Daoy (cell line): ENCODE data around the gene PATL2. TPM values are rescaled to one million over a fixed set of nuclear protein-coding genes. Genes with fewer than 3 reads are reported as not detected.
"Not testable (repeated sequence)": the region's sequence is repeated elsewhere in the genome, so short reads cannot be mapped to it uniquely, and the experiment has no call there.

Experiments
- DNase-seq: peaks from one replicate; pipeline ENCODE4 v3.0.0-alpha.2; 2015; ENCODE audit warnings: low read depth
- total RNA-seq: library from RNA; depleted of rRNA; stranded (reverse); fragments of >200 nt; shearing (Covaris generic); gene quantifications from 2 replicates; pipeline ENCODE4 v1.2.3, GENCODE V29; 2014; rRNA removed

The PATL2 gene
- 0.11 and 2.9 TPM in 2 replicates for total RNA-seq

- peak; percentile 96 for DNase-seq
Observed at GRCh38 chr15:44711096-44711742, at the start of gene PATL2, which contains the start of gene B2M. TSS of gene PATL2 (minus strand) at chr15:44711323. CDS start at chr15:44676490, 34,833 bp downstream. TSS of gene B2M (plus strand) at chr15:44711517. CDS start at chr15:44711547, 30 bp downstream.

DNA sequence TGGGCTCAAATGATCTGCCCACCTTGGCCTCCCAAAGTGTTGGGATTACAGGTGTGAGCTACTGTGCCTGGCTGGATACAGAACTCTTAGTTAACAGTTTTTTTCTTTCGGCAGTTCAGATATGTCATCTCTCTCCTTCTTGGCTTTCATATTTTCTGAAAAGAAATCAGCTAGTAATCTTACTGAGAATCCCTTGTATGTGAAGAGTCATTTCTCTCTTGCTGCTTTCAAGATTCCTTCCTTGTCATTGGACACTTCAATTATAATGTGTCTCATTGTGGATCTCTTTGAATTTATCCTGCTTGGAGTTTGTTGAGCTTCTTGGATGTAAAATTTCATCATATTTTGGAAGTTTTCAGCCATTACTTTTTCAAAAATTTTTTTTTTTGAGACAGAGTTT, 42.2 kb upstream of the PATL2 start:
- no peak for DNase-seq

GRCh38 chr15:44743454-44743853, 32.3 kb upstream of the PATL2 start:
- DNase-seq, result not testable (repeated sequence)

- DNase-seq, result not testable (repeated sequence)
Observed at GRCh38 chr15:44739222-44739847, 28.2 kb upstream of the PATL2 start.

DNA sequence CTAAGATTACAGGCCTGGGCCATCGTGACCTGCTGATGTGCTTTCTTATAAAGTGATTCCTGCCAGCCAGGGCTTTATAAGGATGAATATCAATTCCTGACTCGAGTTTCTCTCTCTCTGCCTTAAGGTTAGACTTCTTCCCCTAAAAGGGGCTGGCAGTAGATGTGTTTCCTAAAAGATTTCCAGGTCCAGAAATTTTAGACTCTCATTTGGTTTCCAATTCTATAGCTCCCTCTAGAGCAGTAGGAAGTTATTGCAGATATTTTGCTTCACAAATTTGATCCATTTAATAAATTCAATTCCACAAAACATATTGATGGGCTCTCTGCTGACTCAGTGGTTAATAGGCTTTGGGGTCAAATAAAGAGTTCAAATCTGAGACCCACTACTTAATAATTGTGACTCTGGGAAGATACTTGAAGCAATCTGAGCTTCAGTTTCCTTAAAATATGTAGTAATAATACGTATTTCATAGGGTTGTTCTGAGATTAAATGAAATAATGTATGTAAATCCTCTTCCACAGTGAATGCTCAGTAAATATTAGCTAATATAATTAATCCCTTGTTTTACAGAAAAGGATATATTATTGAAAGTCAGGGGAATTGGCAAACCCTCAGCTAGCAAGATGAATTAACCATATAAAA, 27.3 kb upstream of the PATL2 start:
- DNase-seq, result no peak

DNA sequence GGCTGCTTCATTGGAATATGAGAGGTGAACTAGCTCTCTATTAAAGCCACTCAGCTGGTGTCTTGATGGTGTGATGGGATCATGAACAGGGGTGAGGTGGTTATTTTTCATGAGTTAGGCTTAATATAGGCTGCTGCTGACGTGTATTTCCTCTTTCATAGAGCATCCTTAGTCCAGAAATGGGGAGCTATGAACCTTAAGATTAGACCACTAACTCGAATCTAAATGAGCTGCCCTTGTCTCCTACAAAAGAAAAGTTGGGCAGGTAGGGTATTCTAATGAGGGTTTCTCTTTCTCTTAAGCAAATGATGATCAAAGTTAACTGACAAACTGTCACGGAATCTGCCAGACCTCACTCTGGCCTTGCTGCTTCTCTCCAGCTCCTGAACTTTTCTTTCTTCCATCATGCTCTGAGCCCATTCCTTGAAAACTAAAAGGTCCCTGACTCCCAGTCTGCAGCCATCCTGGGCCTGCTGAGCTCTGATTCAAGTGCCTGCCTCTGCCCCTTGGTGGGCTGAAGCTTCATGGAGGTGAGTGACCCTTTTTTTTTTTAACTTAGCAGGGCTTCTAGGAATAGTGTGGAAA, 25.1 kb upstream of the PATL2 start, which contains the start of gene TRIM69:
Gene TRIM69 (plus strand): TSS at position 348 of the 585 bp plus-strand sequence. CDS start 177 bp downstream, at position 525.
- DNase-seq, result no peak

DNA sequence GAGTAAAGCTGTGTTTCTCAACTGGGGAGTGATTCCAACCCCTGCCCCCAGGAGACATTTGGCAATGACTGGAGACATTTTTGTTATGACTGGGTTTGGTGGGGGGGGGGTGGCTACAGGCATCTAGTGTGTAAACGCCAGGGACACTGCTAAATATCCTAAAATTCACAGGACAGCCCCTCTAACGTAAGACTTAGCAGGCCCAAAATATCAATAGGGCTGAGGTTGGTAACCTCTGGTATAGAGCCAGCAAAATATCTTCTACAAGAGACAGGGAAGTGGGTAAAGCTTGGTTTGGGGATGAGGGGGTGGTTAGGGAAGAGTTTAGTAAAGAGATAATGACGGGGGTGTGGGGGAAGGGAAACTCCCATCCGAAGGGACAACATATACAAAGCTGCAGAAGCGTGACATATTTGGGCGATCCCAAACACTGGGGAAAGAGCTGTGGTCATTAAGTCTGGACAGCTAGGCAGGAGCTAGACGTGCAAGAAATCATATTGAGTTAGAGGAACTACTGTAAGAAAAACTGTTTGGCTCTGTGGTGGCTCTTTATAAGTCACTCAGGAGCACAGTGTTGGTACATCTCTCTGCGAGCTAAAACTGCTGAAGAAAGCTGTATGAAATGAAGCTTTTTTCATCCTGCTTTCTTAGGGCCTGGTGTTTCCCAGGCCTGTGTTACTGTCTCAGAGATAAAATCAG, 24.5 kb upstream of the PATL2 start:
- DNase-seq, result no peak

GRCh38 chr15:44734839-44735481, 23.8 kb upstream of the PATL2 start:
- no peak for DNase-seq

DNA sequence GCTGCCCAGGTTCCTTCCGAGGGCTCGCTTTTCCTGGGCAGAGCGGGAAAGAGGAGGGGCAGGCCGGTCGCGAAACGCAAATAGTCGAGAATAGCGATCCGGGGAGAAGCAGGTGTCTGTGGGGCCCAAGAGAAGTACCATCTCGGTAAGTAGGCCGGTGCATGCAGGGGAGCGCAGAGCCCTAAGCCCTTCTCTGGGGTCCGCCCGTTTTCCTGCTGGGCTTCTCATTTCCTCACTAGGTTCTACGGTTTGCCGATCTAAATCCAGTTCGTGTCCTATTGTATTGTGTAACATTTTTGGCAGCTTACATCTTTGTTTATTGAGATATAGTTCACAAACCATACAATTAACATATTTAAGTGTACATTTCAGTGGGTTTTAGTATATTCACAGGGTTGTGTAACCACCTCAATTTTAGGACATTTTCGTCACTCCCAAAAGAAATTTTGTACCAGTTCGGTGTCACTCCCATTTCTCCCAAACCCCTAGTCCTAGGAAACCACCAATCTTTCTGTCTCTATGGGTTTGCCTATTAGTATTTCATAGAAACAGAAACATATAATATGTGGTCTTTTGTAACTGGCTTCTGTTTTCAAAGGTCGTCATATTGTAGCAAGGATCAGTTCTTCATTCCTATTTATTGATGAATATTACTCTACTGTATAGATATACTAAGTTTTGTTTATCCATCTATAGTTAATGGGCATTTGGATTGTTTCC, 18.4 kb upstream of the PATL2 start:
- peak; percentile 41 for DNase-seq

- peak; percentile 96 for DNase-seq
Observed at GRCh38 chr15:44728576-44729407, 17.7 kb upstream of the PATL2 start.

DNA sequence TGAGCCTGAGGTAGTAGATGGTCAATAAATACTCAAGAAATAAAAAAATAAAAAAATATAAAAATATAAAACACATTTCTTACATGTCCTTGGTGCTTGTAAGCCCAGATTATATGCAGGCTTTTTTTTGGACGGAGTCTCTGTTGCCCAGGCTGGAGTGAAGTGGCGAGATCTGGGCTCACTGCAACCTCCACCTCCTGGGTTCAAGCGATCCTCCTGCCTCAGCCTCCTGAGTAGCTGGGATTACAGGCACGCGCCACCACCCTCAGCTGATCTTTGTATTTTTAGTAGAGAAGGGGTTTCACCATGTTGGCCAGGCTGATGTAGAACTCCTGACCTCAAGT, 17.1 kb upstream of the PATL2 start:
- not testable (repeated sequence) for DNase-seq

GRCh38 chr15:44727485-44728231, 16.5 kb upstream of the PATL2 start:
- no peak for DNase-seq

DNA sequence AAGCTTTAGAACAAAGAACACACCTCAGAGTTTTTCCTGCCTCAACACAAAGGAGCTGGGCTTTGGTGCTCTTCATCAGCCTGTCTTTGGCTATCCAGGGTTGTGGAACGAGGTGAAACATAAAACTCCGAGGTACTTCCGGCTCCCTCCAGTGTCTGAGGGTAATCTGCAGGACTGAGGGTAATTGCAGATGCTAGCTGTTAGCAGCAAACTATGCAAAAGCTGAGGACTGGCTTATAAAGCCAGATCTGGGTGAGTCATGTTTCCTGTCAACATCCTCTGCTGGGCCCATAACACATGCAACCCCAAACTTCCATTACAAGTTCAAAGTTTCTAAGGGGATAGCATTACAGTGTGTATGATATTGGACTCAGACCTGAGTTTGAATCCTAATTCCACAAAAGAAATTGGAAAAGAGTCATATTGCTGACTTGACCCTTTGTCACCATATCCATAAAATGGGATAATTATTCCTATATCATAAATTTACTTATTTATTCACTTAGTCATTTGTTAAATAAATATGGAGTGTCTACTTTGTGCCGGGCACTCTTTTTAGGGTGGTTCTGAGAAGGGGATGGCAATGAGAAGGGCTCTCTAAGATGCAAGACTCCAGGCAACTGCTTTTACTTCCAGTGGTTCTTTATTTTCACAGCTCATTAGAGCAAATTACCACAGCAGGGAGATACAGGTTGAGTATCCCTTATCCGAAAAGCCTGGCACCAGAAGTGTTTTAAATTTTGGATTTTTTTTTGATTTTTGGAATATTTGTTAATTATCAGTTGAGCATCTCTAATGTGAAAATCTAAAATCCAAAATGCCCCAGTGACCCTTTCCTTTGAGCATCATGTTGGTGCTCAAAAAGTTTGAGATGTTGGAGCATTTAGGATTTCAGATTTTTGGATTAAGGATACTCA, 15.7 kb upstream of the PATL2 start:
- DNase-seq, result peak; percentile 87

GRCh38 chr15:44726136-44726535, 15.0 kb upstream of the PATL2 start:
- no peak for DNase-seq

DNA sequence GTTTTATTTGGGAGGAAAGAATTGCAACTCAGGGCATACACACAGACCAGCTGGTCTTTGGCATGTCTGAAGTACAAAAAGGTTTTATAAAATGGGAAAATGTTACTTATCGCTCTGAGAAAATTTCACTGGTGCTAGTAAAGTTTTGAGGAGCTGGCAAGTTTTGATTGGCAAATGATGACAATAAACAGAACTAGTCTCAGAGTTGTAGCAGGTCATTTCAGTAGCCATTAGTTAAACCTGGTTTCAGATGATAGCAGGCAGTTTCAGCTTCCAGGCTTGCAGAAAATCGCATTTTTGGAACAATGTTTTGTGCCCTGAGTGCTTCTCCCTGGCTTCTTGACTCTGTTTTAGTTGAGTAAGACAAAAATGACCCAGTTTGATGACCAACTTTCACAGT, 10.9 kb upstream of the PATL2 start:
- no peak for DNase-seq

- no peak for DNase-seq
Observed at GRCh38 chr15:44720460-44721176, 9.5 kb upstream of the PATL2 start.

- not testable (repeated sequence) for DNase-seq
Observed at GRCh38 chr15:44720000-44720435, 8.9 kb upstream of the PATL2 start.
